OCI-LY3 (cell line): Measurements from ENCODE around the gene FZR1.

Experiments used
- H2AFZ ChIP-seq: fragments of 200-600, 300-600 bp; shearing (Covaris generic); 2 replicates; pipeline ENCODE4 v1.6.0; 2014; ENCODE audit warnings: antibody characterized with exemption, low read depth, low read length
- H3K27ac ChIP-seq: fragments of 200-600, 300-600 bp; sonication (generic); 2 replicates; pipeline ENCODE4 v1.5.1; 2014; ENCODE audit warnings: mild to moderate bottlenecking, low read length, moderate library complexity, mixed read lengths
- H3K27me3 ChIP-seq: fragments of 200-600, 300-600 bp; sonication (generic); 2 replicates; pipeline ENCODE4 v1.6.1; 2014; ENCODE audit warnings: low read depth, low read length, mixed read lengths
- H3K36me3 ChIP-seq: fragments of 200-600, 300-600 bp; sonication (generic); replicated peaks from 2 replicates; pipeline ENCODE3; 2014; ENCODE audit warnings: low read depth, low read length, mixed read lengths
- H3K4me1 ChIP-seq: fragments of 300-600, 200-600 bp; sonication (generic); 2 replicates; pipeline ENCODE4 v1.6.1; 2014; ENCODE audit warnings: low read length, mixed read lengths
- H3K4me2 ChIP-seq: fragments of 200-600, 300-600 bp; sonication (generic); 2 replicates; pipeline ENCODE4 v1.6.1; 2014; ENCODE audit warnings: low read length, mixed read lengths
- H3K4me3 ChIP-seq: fragments of 300-600, 200-600 bp; sonication (generic); 2 replicates; pipeline ENCODE4 v1.5.1; 2014; ENCODE audit warnings: antibody characterized with exemption, mild to moderate bottlenecking, low read length, moderate library complexity
- H3K79me2 ChIP-seq: fragments of 300-600, 200-600 bp; shearing (Covaris generic); 2 replicates; pipeline ENCODE4 v1.6.1; 2014; ENCODE audit warnings: mild to moderate bottlenecking, low read length, mixed read lengths
- H3K9ac ChIP-seq: fragments of 300-600, 200-600 bp; shearing (Covaris generic); 2 replicates; pipeline ENCODE4 v1.6.0; 2014; ENCODE audit warnings: mild to moderate bottlenecking, low read length, moderate library complexity
- H3K9me3 ChIP-seq: fragments of 200-600, 300-600 bp; shearing (Covaris generic); 2 replicates; pipeline ENCODE4 v1.6.1; 2014; ENCODE audit warnings: low read length, mixed read lengths; ENCODE audit not compliant: insufficient read depth
- H4K20me1 ChIP-seq: fragments of 200-600, 300-600 bp; sonication (generic); 2 replicates; pipeline ENCODE4 v1.6.1; 2016; ENCODE audit warnings: low read length, mixed read lengths; ENCODE audit not compliant: insufficient read depth
- CTCF ChIP-seq: fragments of 200-600, 300-600 bp; sonication (generic); IDR thresholded peaks from 2 replicates; pipeline ENCODE4 v1.5.1; 2014; ENCODE audit warnings: antibody characterized with exemption, low read length, low read depth
- EZH2phosphoT487 ChIP-seq: fragments of 200-600 bp; shearing (Covaris generic); IDR thresholded peaks from 2 replicates; pipeline ENCODE4 v1.6.1; 2018; ENCODE audit warnings: antibody characterized with exemption, mixed run types, low read depth

Gene FZR1

DNA sequence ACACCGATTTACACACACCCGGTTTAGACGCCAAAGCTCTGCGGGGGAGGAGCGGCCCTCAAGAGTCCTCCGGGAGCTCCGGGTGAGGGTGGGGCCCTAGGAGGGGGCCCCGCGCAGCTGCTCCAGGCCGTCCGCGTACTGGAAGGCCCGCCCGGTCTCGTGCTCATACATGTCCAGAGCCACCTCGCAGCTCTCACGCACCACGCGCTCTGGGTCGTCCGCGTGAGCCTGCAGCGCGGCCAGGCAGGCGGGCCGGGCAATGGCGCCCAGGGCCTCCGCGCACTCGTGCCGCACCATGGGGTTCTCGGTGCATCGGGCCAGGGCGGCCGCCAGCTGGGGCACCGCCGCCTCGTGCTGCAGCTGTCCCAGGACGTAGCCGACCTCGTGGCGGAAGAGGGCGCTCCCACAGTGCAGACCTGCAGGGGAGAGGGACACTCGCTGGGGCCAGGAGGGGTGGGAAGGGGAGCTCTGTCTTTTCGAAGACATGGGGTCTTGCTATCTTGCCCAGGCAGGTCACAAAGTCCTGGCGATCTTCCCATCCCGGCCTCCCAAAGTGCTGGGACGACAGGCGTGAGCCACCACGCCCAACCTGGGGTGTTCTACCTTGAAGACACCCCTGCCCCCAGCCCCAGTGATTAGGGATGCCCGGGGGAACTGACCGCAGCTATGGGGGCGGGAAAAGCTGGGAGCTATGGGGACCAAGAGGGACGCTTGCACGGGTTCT, 14.6 kb upstream of the FZR1 start:
- no peak overlapping the region for H2AFZ ChIP-seq
- H3K4me3 ChIP-seq = no peak overlapping the region
- no peak overlapping the region for H3K9ac ChIP-seq
- H3K36me3 ChIP-seq = peaks cover 29% of the 10 kb centered on the region
- no peak overlapping the region for H3K4me2 ChIP-seq
- TF ChIP-seq EZH2phosphoT487 = no peak
- TF ChIP-seq CTCF = no peak
- no peaks in the 10 kb centered on the region; the same call in 1 of the 2 replicates for H4K20me1 ChIP-seq
- no peaks in the 10 kb centered on the region for H3K4me1 ChIP-seq
- H3K9me3 ChIP-seq = no peaks in the 10 kb centered on the region
- no peaks in the 10 kb centered on the region for H3K27me3 ChIP-seq
- H3K79me2 ChIP-seq = peaks cover under 1% of the 10 kb centered on the region; the same call in 1 of the 2 replicates
- H3K27ac ChIP-seq = no peak overlapping the region

DNA sequence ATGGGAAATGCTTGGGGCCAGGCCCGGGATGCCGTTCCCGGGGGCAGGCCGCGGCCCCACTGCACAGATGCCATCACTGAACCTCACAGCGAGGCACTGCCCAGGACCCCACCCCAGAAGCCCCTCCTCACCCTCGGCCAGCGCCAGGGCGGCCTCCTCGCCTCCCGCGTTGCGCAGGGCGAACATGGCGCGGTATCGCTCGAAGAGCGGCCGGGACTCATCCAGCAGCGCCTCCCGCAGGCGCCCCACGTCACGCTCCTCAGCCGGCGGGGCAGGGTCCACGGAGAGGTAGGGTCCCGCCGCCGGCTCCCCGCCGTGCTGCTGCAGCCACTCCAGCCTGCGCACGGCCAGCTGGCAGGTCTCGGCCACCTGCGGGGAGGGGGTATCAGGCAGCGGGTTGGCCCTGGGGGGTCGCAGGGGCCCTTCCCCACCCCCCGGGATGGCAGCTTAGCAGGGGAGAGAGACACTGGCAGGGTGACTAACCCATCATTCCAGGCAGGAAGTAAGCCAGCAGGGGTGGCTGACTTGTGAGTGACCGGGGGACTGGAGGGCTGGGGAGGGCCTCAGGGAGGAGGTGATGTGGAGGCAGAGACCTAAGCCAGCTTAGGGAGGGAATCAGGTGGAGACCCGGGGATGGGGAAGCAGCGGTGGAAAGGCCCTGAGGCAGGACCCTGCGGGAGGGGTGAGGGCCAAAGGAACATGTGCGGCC, 13.8 kb upstream of the FZR1 start:
- no peak overlapping the region for H3K27ac ChIP-seq
- no peak overlapping the region for H2AFZ ChIP-seq
- no peaks in the 10 kb centered on the region; the same call in 1 of the 2 replicates for H4K20me1 ChIP-seq
- H3K9ac ChIP-seq = no peak overlapping the region
- H3K36me3 ChIP-seq = peaks cover 35% of the 10 kb centered on the region
- no peaks in the 10 kb centered on the region for H3K4me1 ChIP-seq
- H3K4me2 ChIP-seq = no peak overlapping the region
- H3K9me3 ChIP-seq = no peaks in the 10 kb centered on the region
- no peaks in the 10 kb centered on the region for H3K27me3 ChIP-seq
- peaks cover 8% of the 10 kb centered on the region; the same call in 1 of the 2 replicates for H3K79me2 ChIP-seq
- H3K4me3 ChIP-seq = no peak overlapping the region
- no peak for TF ChIP-seq EZH2phosphoT487
- no peak for TF ChIP-seq CTCF

DNA sequence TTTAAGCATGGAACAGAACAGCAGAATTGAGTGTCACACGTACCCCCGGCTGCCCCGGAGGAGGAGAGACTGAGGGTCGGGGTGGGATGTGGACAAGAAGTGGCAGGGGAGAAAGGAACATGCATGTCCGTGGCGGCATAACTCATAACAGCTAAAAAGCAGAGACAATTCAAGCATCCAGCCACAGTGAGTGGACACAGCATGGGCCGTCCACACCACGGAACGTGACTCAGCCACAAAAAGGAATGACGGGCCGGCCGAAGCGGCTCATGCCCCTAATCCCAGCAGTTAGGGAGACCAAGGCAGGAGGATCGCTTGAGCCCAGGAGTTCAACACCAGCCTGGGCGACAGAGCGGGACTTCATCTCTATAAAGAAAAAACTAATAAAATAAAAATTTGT, 13.2 kb upstream of the FZR1 start:
- H3K4me3 ChIP-seq = no peak overlapping the region
- H3K79me2 ChIP-seq = peaks cover 14% of the 10 kb centered on the region
- no peaks in the 10 kb centered on the region for H3K4me1 ChIP-seq
- no peaks in the 10 kb centered on the region; the same call in 1 of the 2 replicates for H4K20me1 ChIP-seq
- peaks cover 36% of the 10 kb centered on the region for H3K36me3 ChIP-seq
- H3K9me3 ChIP-seq = no peaks in the 10 kb centered on the region
- no peaks in the 10 kb centered on the region for H3K27me3 ChIP-seq
- no peak overlapping the region for H3K4me2 ChIP-seq
- TF ChIP-seq CTCF = no peak
- TF ChIP-seq EZH2phosphoT487 = no peak
- no peak overlapping the region for H3K9ac ChIP-seq
- no peak overlapping the region for H3K27ac ChIP-seq
- no peak overlapping the region for H2AFZ ChIP-seq

GRCh38 chr19:3493651-3494050, 12.5 kb upstream of the FZR1 start:
- H2AFZ ChIP-seq = no peak overlapping the region
- H3K36me3 ChIP-seq = peaks cover 33% of the 10 kb centered on the region
- H3K79me2 ChIP-seq = peaks cover 21% of the 10 kb centered on the region
- no peak for TF ChIP-seq CTCF
- TF ChIP-seq EZH2phosphoT487 = no peak
- H4K20me1 ChIP-seq = no peaks in the 10 kb centered on the region; the same call in 1 of the 2 replicates
- H3K4me2 ChIP-seq = no peak overlapping the region
- H3K4me1 ChIP-seq = no peaks in the 10 kb centered on the region
- H3K4me3 ChIP-seq = no peak overlapping the region
- no peaks in the 10 kb centered on the region for H3K9me3 ChIP-seq
- H3K27ac ChIP-seq = no peak overlapping the region
- H3K9ac ChIP-seq = no peak overlapping the region
- no peaks in the 10 kb centered on the region for H3K27me3 ChIP-seq
